ENCODE data around the gene ZNF648. TPM values are rescaled to one million over a fixed set of nuclear protein-coding genes. Genes with fewer than 3 reads are reported as not detected.

Gene ZNF648, protein sequence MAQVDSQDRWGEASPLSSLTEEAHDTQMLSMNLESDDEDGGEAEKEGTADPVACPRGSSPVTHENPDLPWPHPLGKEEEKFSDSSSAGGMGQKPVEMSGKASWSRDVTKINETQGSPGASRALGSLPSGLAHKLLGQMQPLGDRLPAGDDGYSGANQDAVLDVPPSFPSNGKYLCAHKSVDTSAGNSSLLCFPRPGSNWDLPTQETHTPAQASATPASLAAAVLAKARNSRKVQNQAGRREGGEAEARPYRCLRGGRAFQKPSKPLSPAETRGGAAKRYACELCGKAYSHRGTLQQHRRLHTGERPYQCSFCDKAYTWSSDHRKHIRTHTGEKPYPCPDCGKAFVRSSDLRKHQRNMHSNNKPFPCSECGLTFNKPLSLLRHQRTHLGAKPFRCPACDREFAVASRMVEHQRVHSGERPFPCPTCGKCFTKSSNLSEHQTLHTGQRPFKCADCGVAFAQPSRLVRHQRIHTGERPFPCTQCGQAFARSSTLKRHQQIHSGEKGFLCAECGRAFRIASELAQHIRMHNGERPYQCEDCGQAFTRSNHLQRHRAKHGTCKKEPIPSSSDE
- not detected in 5 replicates for total RNA-seq (2022; extraction: Qiagen RNA extraction; ENCODE audit: low read depth)

DNA sequence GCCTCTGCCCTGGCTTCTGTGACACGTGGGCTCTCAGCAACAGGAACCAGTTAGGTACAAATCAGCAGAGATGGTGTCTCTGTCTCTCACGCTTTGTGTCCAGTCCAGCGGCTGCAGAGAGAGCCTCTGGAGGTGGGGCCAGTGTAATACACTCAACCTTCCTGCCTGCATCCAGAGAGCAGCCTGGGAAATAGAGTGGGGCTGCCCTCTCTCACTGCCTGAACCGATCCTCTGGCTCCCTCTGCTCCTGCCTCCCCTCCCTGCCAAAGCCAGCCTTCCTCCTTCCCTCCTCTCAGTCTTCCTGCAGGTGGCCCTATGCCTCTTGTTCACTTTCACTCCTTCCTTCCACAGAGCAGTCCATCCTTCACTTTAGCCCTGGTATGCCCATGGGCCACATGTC lies at the start of gene ZNF648:
Gene ZNF648 (minus strand): TSS at position 119 of the 400 bp plus-strand sequence. CDS start 3,702 bp downstream, outside the sequence.

